HepG2 (cell line): ENCODE results near the gene ASXL1. TPM values are rescaled to one million over a fixed set of nuclear protein-coding genes. Genes with fewer than 3 reads are reported as not detected.

Source experiments
- AHR ChIP-seq: IDR thresholded peaks from 2 replicates; pipeline ENCODE4 v1.6.1; 2018; ENCODE audit warnings: missing genetic modification reagents, missing compliant biosample characterization
- KDM6A ChIP-seq: IDR thresholded peaks from 2 replicates; pipeline ENCODE4 v1.6.1; 2016; ENCODE audit warnings: low read depth
- MTA3 ChIP-seq: sonication (generic); formaldehyde crosslinking; IDR thresholded peaks from 2 replicates; pipeline ENCODE4 v1.4.0; 2020; ENCODE audit warnings: missing genetic modification reagents
- PTBP1 ChIP-seq: fragments of 200-400 bp; formaldehyde crosslinking; IDR thresholded peaks from 2 replicates; pipeline ENCODE4 v1.6.1; 2018; ENCODE audit warnings: low read length, low read depth; ENCODE audit not compliant: poor library complexity, severe bottlenecking
- SRSF4 ChIP-seq: fragments of 200-400 bp; formaldehyde crosslinking; IDR thresholded peaks from one replicate; pipeline ENCODE4 v1.6.1; 2018; ENCODE audit warnings: mild to moderate bottlenecking, low read depth, low read length, moderate library complexity; ENCODE audit not compliant: poor library complexity, severe bottlenecking
- SSRP1 ChIP-seq: IDR thresholded peaks from 2 replicates; pipeline ENCODE4 v1.6.1; 2016; ENCODE audit warnings: control low read depth
- TCF12 ChIP-seq, 2 experiments: fragments of 450-650 bp in 1 of 2; sonication (generic) in 1 of 2; formaldehyde crosslinking in 1 of 2; IDR thresholded peaks; 2 replicates each; pipeline versions ENCODE4 v1.6.1 to v1.8.0; 2017 to 2022; ENCODE audit warnings: antibody characterized with exemption in 1 of 2, mild to moderate bottlenecking in 1 of 2, missing genetic modification reagents in 1 of 2, moderate library complexity in 1 of 2
- ZEB1 ChIP-seq: IDR thresholded peaks from 2 replicates; pipeline ENCODE4 v1.6.1; 2012; ENCODE audit warnings: mild to moderate bottlenecking, low read depth, inconsistent platforms; ENCODE audit not compliant: insufficient replicate concordance
- ZNF484 ChIP-seq: sonication (generic); formaldehyde crosslinking; IDR thresholded peaks from 2 replicates; pipeline ENCODE4 v1.5.1; 2020; ENCODE audit warnings: mild to moderate bottlenecking, low read depth, missing genetic modification reagents, borderline replicate concordance
- ZNF549 ChIP-seq: sonication (generic); formaldehyde crosslinking; IDR thresholded peaks from 2 replicates; pipeline ENCODE4 v1.5.0; 2020; ENCODE audit warnings: missing genetic modification reagents
- ZNF570 ChIP-seq: sonication (generic); formaldehyde crosslinking; IDR thresholded peaks from 2 replicates; pipeline ENCODE4 v1.4.0; 2020; ENCODE audit warnings: mild to moderate bottlenecking, missing genetic modification reagents, borderline replicate concordance
- ZNF83 ChIP-seq: sonication (generic); formaldehyde crosslinking; IDR thresholded peaks from 2 replicates; pipeline ENCODE4 v1.4.0; 2020; ENCODE audit warnings: missing genetic modification reagents, mild to moderate bottlenecking, borderline replicate concordance
- polyA plus RNA-seq, 8 experiments: library from polyadenylated mRNA; depleted of rRNA in 3 of 8; stranded (reverse) in 7 of 8; unstranded in 1 of 8; fragments of >200 nt; fragmentation: Illumina TruSeq in 4 of 8; extraction: Trizol in 4 of 8; gene quantifications; 2 replicates each; pipeline versions ENCODE4 v1.2.1 to v1.2.3, GENCODE V29; 2011 to 2016; ENCODE audit warnings: low read depth in 4 of 8, missing spikeins in 1 of 8, mixed read lengths in 1 of 8; ENCODE audit not compliant: insufficient read depth in 1 of 8
- total RNA-seq, 5 experiments: library from RNA; depleted of rRNA; stranded (reverse); fragments of >200 nt; fragmentation: Illumina TruSeq; extraction: Trizol; gene quantifications; 2 replicates each; pipeline ENCODE4 v1.2.3, GENCODE V29; 2016; ENCODE audit warnings: low read depth in 1 of 5
- TF ChIP-seq, protein P1 (sequence below): sonication (generic); formaldehyde crosslinking; conservative IDR thresholded peaks from 2 replicates; pipeline ENCODE4 v1.4.0; 2020; ENCODE audit warnings: missing genetic modification reagents
- TF ChIP-seq, protein P2 (sequence below): IDR thresholded peaks from 2 replicates; pipeline ENCODE4 v1.6.1; 2016; ENCODE audit warnings: low read depth
- TF ChIP-seq, protein P3 (sequence below): sonication (generic); formaldehyde crosslinking; conservative IDR thresholded peaks from 2 replicates; pipeline ENCODE4 v1.8.0; 2022; ENCODE audit warnings: low read depth, missing genetic modification reagents
- TF ChIP-seq, protein P4 (sequence below): sonication (generic); formaldehyde crosslinking; IDR thresholded peaks from 2 replicates; pipeline ENCODE4 v1.5.1; 2020; ENCODE audit warnings: missing genetic modification reagents, mild to moderate bottlenecking, borderline replicate concordance
- TF ChIP-seq, protein P5 (sequence below): sonication (generic); formaldehyde crosslinking; IDR thresholded peaks from 2 replicates; pipeline ENCODE4 v1.4.0; 2020; ENCODE audit warnings: mild to moderate bottlenecking, missing genetic modification reagents
- TF ChIP-seq, protein P6 (sequence below): IDR thresholded peaks from 2 replicates; pipeline ENCODE4 v1.6.1; 2012; ENCODE audit warnings: low read length, improper control_type of control experiment

The ASXL1 gene
- total and polyA plus RNA-seq, 2 of the 13 experiments (the other 11 are each of a cell fraction or from before 2014, with no cell fraction given): 62.1 to 74.8 TPM

DNA sequence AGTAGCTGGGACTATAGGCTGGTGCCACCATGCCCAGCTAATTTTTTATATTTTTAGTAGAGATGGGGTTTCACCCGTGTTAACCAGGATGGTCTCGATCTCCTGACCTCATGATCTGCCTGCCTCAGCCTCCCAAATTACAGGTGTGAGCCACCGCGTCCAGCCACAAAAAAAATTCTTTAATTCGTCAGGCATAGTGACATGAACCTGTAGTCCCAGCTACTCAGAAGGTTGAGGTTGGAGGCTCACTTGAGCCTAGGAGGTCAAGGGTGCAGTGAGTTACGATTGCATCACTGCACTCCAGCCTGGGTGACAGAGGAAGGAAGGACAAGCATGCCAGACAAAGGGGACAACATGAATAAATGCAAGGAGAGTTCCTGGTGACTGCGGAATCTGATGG, 19.5 kb upstream of the ASXL1 start (continued):
- TF ChIP-seq ZNF484 (CRISPR knock-in tag) (no peak), AHR (CRISPR knock-in tag) (no peak), ZNF83 (CRISPR knock-in tag) (no peak), ZNF570 (CRISPR knock-in tag) (no peak), TCF12 (IDR thresholded peaks at IDR 0.05) (no peak), TCF12 (CRISPR knock-in tag; IDR thresholded peaks at IDR 0.05) (no peak), ZEB1 (no peak), KDM6A (CRISPR knock-in tag) (no peak), PTBP1 (no peak), ZNF549 (no peak), SSRP1 (CRISPR knock-in tag) (0 out of 2 replicates have a peak, but pooled peaks have one; percentile 76), SRSF4 (no peak), MTA3 (CRISPR knock-in tag) (no peak)
- TF ChIP-seq, protein P1, sequence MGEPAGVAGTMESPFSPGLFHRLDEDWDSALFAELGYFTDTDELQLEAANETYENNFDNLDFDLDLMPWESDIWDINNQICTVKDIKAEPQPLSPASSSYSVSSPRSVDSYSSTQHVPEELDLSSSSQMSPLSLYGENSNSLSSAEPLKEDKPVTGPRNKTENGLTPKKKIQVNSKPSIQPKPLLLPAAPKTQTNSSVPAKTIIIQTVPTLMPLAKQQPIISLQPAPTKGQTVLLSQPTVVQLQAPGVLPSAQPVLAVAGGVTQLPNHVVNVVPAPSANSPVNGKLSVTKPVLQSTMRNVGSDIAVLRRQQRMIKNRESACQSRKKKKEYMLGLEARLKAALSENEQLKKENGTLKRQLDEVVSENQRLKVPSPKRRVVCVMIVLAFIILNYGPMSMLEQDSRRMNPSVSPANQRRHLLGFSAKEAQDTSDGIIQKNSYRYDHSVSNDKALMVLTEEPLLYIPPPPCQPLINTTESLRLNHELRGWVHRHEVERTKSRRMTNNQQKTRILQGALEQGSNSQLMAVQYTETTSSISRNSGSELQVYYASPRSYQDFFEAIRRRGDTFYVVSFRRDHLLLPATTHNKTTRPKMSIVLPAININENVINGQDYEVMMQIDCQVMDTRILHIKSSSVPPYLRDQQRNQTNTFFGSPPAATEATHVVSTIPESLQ (CRISPR knock-in tag): no peak
- TF ChIP-seq, protein P2, sequence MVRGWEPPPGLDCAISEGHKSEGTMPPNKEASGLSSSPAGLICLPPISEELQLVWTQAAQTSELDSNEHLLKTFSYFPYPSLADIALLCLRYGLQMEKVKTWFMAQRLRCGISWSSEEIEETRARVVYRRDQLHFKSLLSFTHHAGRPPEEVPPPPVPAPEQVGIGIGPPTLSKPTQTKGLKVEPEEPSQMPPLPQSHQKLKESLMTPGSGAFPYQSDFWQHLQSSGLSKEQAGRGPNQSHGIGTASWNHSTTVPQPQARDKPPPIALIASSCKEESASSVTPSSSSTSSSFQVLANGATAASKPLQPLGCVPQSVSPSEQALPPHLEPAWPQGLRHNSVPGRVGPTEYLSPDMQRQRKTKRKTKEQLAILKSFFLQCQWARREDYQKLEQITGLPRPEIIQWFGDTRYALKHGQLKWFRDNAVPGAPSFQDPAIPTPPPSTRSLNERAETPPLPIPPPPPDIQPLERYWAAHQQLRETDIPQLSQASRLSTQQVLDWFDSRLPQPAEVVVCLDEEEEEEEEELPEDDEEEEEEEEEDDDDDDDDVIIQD (CRISPR knock-in tag): 0 out of 2 replicates have a peak, but pooled peaks have one; percentile 34
- TF ChIP-seq, protein P3, sequence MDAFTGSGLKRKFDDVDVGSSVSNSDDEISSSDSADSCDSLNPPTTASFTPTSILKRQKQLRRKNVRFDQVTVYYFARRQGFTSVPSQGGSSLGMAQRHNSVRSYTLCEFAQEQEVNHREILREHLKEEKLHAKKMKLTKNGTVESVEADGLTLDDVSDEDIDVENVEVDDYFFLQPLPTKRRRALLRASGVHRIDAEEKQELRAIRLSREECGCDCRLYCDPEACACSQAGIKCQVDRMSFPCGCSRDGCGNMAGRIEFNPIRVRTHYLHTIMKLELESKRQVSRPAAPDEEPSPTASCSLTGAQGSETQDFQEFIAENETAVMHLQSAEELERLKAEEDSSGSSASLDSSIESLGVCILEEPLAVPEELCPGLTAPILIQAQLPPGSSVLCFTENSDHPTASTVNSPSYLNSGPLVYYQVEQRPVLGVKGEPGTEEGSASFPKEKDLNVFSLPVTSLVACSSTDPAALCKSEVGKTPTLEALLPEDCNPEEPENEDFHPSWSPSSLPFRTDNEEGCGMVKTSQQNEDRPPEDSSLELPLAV: no peak
- TF ChIP-seq, protein P4, sequence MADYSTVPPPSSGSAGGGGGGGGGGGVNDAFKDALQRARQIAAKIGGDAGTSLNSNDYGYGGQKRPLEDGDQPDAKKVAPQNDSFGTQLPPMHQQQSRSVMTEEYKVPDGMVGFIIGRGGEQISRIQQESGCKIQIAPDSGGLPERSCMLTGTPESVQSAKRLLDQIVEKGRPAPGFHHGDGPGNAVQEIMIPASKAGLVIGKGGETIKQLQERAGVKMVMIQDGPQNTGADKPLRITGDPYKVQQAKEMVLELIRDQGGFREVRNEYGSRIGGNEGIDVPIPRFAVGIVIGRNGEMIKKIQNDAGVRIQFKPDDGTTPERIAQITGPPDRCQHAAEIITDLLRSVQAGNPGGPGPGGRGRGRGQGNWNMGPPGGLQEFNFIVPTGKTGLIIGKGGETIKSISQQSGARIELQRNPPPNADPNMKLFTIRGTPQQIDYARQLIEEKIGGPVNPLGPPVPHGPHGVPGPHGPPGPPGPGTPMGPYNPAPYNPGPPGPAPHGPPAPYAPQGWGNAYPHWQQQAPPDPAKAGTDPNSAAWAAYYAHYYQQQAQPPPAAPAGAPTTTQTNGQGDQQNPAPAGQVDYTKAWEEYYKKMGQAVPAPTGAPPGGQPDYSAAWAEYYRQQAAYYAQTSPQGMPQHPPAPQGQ (CRISPR knock-in tag): no peak
- TF ChIP-seq, protein P5, sequence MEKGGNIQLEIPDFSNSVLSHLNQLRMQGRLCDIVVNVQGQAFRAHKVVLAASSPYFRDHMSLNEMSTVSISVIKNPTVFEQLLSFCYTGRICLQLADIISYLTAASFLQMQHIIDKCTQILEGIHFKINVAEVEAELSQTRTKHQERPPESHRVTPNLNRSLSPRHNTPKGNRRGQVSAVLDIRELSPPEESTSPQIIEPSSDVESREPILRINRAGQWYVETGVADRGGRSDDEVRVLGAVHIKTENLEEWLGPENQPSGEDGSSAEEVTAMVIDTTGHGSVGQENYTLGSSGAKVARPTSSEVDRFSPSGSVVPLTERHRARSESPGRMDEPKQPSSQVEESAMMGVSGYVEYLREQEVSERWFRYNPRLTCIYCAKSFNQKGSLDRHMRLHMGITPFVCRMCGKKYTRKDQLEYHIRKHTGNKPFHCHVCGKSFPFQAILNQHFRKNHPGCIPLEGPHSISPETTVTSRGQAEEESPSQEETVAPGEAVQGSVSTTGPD (CRISPR knock-in tag): no peak
- TF ChIP-seq, protein P6, sequence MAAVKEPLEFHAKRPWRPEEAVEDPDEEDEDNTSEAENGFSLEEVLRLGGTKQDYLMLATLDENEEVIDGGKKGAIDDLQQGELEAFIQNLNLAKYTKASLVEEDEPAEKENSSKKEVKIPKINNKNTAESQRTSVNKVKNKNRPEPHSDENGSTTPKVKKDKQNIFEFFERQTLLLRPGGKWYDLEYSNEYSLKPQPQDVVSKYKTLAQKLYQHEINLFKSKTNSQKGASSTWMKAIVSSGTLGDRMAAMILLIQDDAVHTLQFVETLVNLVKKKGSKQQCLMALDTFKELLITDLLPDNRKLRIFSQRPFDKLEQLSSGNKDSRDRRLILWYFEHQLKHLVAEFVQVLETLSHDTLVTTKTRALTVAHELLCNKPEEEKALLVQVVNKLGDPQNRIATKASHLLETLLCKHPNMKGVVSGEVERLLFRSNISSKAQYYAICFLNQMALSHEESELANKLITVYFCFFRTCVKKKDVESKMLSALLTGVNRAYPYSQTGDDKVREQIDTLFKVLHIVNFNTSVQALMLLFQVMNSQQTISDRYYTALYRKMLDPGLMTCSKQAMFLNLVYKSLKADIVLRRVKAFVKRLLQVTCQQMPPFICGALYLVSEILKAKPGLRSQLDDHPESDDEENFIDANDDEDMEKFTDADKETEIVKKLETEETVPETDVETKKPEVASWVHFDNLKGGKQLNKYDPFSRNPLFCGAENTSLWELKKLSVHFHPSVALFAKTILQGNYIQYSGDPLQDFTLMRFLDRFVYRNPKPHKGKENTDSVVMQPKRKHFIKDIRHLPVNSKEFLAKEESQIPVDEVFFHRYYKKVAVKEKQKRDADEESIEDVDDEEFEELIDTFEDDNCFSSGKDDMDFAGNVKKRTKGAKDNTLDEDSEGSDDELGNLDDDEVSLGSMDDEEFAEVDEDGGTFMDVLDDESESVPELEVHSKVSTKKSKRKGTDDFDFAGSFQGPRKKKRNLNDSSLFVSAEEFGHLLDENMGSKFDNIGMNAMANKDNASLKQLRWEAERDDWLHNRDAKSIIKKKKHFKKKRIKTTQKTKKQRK: no peak
